Neural cell (in vitro differentiated cells): ENCODE measurements around the gene SNX13. TPM values are rescaled to one million over a fixed set of nuclear protein-coding genes. Genes with fewer than 3 reads are reported as not detected.

Experiments used
- H2AFZ ChIP-seq: fragments of 200-600, 300-800 bp; sonication (generic), shearing (Covaris generic); 2 replicates; pipeline ENCODE4 v1.6.0; 2014; ENCODE audit warnings: low read depth, mild to moderate bottlenecking, antibody characterized with exemption, low read length, moderate library complexity
- H3F3A ChIP-seq: fragments of 200-600 bp; shearing (Covaris generic); 2 replicates; pipeline ENCODE4 v1.6.1; 2016; ENCODE audit warnings: mild to moderate bottlenecking, moderate library complexity, mixed read lengths, antibody characterized with exemption, low read length; ENCODE audit not compliant: insufficient read depth, poor library complexity, severe bottlenecking
- H3K27ac ChIP-seq: fragments of 200-600, 300-800 bp; sonication (generic), shearing (Covaris generic); 2 replicates; pipeline ENCODE4 v1.5.1; 2014; ENCODE audit warnings: mild to moderate bottlenecking, low read length, moderate library complexity
- H3K27me3 ChIP-seq: fragments of 300-800, 200-600 bp; sonication (generic), shearing (Covaris generic); 2 replicates; pipeline ENCODE4 v1.6.0; 2014; ENCODE audit warnings: mild to moderate bottlenecking, low read depth, low read length, moderate library complexity; ENCODE audit not compliant: insufficient read depth
- H3K36me3 ChIP-seq: fragments of 300-800, 200-600 bp; sonication (generic), shearing (Covaris generic); 2 replicates; pipeline ENCODE4 v1.5.1; 2014; ENCODE audit warnings: mild to moderate bottlenecking, antibody characterized with exemption, low read length, moderate library complexity; ENCODE audit not compliant: insufficient read depth
- H3K4me2 ChIP-seq: fragments of 300-800, 200-600 bp; sonication (generic), shearing (Covaris generic); 2 replicates; pipeline ENCODE4 v1.6.0; 2014; ENCODE audit warnings: mild to moderate bottlenecking, low read length
- H3K4me3 ChIP-seq: fragments of 300-800, 200-600 bp; sonication (generic), shearing (Covaris generic); 2 replicates; pipeline ENCODE4 v1.5.1; 2014; ENCODE audit warnings: mild to moderate bottlenecking, low read length, moderate library complexity
- H3K79me2 ChIP-seq: fragments of 200-600 bp; shearing (Covaris generic); replicated peaks from 2 replicates; pipeline ENCODE4 v1.6.0; 2014; ENCODE audit warnings: mild to moderate bottlenecking, low read length, moderate library complexity; ENCODE audit not compliant: insufficient read depth
- H3K9ac ChIP-seq: fragments of 300-800, 200-600 bp; sonication (generic), shearing (Covaris generic); 2 replicates; pipeline ENCODE4 v1.6.1; 2016; ENCODE audit warnings: mild to moderate bottlenecking, low read length, mixed read lengths
- H3K9me2 ChIP-seq: fragments of 200-600 bp; shearing (Covaris generic); 2 replicates; pipeline ENCODE4 v1.6.1; 2016; ENCODE audit warnings: mild to moderate bottlenecking, low read length, mixed read lengths; ENCODE audit not compliant: insufficient read depth
- H3K9me3 ChIP-seq: fragments of 200-600, 300-800 bp; sonication (generic), shearing (Covaris generic); 2 replicates; pipeline ENCODE4 v1.6.1; 2016; ENCODE audit warnings: mild to moderate bottlenecking, mixed run types, low read length, moderate library complexity, mixed read lengths
- H4K20me1 ChIP-seq: fragments of 200-600 bp; shearing (Covaris generic); 2 replicates; pipeline ENCODE4 v1.6.1; 2016; ENCODE audit warnings: mild to moderate bottlenecking, mixed run types; ENCODE audit not compliant: insufficient read depth
- CTCF ChIP-seq: fragments of 450-650 bp; IDR thresholded peaks from 2 replicates; pipeline ENCODE4 v1.5.1; 2014; ENCODE audit warnings: antibody characterized with exemption, mild to moderate bottlenecking, moderate library complexity; ENCODE audit not compliant: poor library complexity, severe bottlenecking
- EP300 ChIP-seq: fragments of 450-650 bp; conservative IDR thresholded peaks from 2 replicates; pipeline ENCODE4 v1.6.1; 2014; ENCODE audit warnings: antibody characterized with exemption, mild to moderate bottlenecking, moderate library complexity; ENCODE audit not compliant: poor library complexity, severe bottlenecking
- EZH2 ChIP-seq: fragments of 200-600, 300-800 bp; shearing (Covaris generic), sonication (generic); IDR thresholded peaks from 2 replicates; pipeline ENCODE4 v1.6.1; 2014; ENCODE audit warnings: antibody characterized with exemption, low read length, borderline replicate concordance, mild to moderate bottlenecking; ENCODE audit not compliant: insufficient read depth, poor library complexity, severe bottlenecking
- MXI1 ChIP-seq: fragments of 450-650 bp; conservative IDR thresholded peaks from 2 replicates; pipeline ENCODE4 v1.6.1; 2014; ENCODE audit warnings: antibody characterized with exemption, mild to moderate bottlenecking; ENCODE audit not compliant: poor library complexity, severe bottlenecking
- POLR2AphosphoS5 ChIP-seq: IDR thresholded peaks from 2 replicates; pipeline ENCODE4 v1.6.1; 2012
- RAD21 ChIP-seq: fragments of 450-650 bp; conservative IDR thresholded peaks from 2 replicates; pipeline ENCODE4 v1.6.1; 2014; ENCODE audit warnings: antibody characterized with exemption, mild to moderate bottlenecking, moderate library complexity
- REST ChIP-seq: IDR thresholded peaks from 2 replicates; pipeline ENCODE4 v1.6.1; 2012; ENCODE audit warnings: borderline replicate concordance
- SMC3 ChIP-seq: fragments of 450-650 bp; conservative IDR thresholded peaks from 2 replicates; pipeline ENCODE4 v1.6.1; 2014; ENCODE audit warnings: antibody characterized with exemption, mild to moderate bottlenecking, moderate library complexity; ENCODE audit not compliant: poor library complexity
- TAF1 ChIP-seq: IDR thresholded peaks from 2 replicates; pipeline ENCODE4 v1.6.1; 2012; ENCODE audit warnings: low read depth
- polyA plus RNA-seq: library from polyadenylated mRNA; depleted of rRNA; stranded (reverse); fragments of >200 nt; gene quantifications from 2 replicates; pipeline ENCODE4 v1.2.3, GENCODE V29; 2014

Gene SNX13
- polyA plus RNA-seq, 1 donor from 2014 or later = 50.6 TPM

DNA sequence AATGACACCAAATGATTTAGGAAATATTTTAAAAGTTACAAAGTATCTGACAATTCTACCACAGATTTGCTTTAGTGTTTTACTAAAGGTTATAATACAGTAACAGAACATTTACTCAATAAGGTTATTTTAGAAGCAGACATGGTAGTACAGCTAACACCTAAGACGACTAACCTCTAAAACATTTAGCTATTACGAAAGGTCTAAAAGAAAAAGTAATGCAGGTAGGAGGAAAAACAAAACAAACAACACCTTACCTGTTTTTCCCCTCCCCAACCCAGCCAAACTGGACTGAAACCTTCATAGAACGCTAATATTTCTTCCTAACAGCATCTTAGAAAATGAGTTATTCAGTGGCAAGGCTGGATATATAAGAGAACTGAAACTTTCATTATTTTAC, 111.3 kb downstream of the SNX13 start:
- Histone ChIP-seq H2AFZ (no peak overlapping the region), H3K4me2 (no peak overlapping the region), H3K9ac (no peak overlapping the region), H3K9me3 (no peaks in the 10 kb centered on the region), H3K27ac (no peak overlapping the region), H3K79me2 (no peaks in the 10 kb centered on the region), H3K27me3 (no peaks in the 10 kb centered on the region), H3F3A (no peaks in the 10 kb centered on the region), H3K9me2 (no peaks in the 10 kb centered on the region), H3K36me3 (no peaks in the 10 kb centered on the region), H3K4me3 (no peak overlapping the region), H4K20me1 (no peaks in the 10 kb centered on the region)
- TF ChIP-seq TAF1 = no peak
- no peak for TF ChIP-seq EZH2
- no peak for TF ChIP-seq EP300

- no peaks in the 10 kb centered on the region for H3K9me3 ChIP-seq
- no peaks in the 10 kb centered on the region for H4K20me1 ChIP-seq
- H3K9ac ChIP-seq = no peak overlapping the region
- no peak overlapping the region for H3K27ac ChIP-seq
- H3K79me2 ChIP-seq = no peaks in the 10 kb centered on the region
- no peaks in the 10 kb centered on the region for H3F3A ChIP-seq
- H3K27me3 ChIP-seq = no peaks in the 10 kb centered on the region
- H3K4me3 ChIP-seq = no peak overlapping the region
- no peak overlapping the region for H2AFZ ChIP-seq
- TF ChIP-seq POLR2AphosphoS5 (no peak), SMC3 (no peak), RAD21 (no peak), TAF1 (no peak), CTCF (no peak), EP300 (no peak), REST (no peak), MXI1 (no peak), EZH2 (no peak)
- H3K9me2 ChIP-seq = no peaks in the 10 kb centered on the region
- no peak overlapping the region for H3K4me2 ChIP-seq
- H3K36me3 ChIP-seq = no peaks in the 10 kb centered on the region
Observed at GRCh38 chr7:17822547-17823173, 117.6 kb downstream of the SNX13 start.
